Skeletal muscle tissue (tissue), 4 donors: Measurements from ENCODE around the gene METTL23. TPM values are rescaled to one million over a fixed set of nuclear protein-coding genes. Genes with fewer than 3 reads are reported as not detected.
A peak's percentile ranks its signal among the peaks of the same experiment; 100 is the strongest.

Source experiments
- H3K27ac ChIP-seq: one replicate; pipeline ENCODE4 v1.7.0; 2013; ENCODE audit warnings: mild to moderate bottlenecking, low read depth, low read length, inconsistent platforms
- H3K27me3 ChIP-seq, 3 donors: one replicate each; pipeline ENCODE4 v1.7.0; 2013; ENCODE audit warnings: low read length in 3 of 3; ENCODE audit not compliant: control insufficient read depth in 3 of 3, insufficient read depth in 3 of 3
- H3K36me3 ChIP-seq, 3 donors: one replicate each; pipeline ENCODE4 v1.7.0; 2013; ENCODE audit warnings: low read length in 3 of 3; ENCODE audit not compliant: control insufficient read depth in 3 of 3, insufficient read depth in 3 of 3
- H3K4me1 ChIP-seq, 3 donors: one replicate each; pipeline ENCODE4 v1.7.0; 2013; ENCODE audit warnings: low read length in 3 of 3, mild to moderate bottlenecking in 3 of 3; ENCODE audit not compliant: control insufficient read depth in 3 of 3, insufficient read depth in 3 of 3
- H3K4me3 ChIP-seq, 3 donors: one replicate each; pipeline ENCODE4 v1.7.0; 2013; ENCODE audit warnings: low read length in 3 of 3
- H3K9ac ChIP-seq, 3 donors: one replicate each; pipeline ENCODE4 v1.7.0; 2013; ENCODE audit warnings: low read length in 3 of 3, mild to moderate bottlenecking in 3 of 3, moderate library complexity in 2 of 3, low read depth in 1 of 3
- H3K9me3 ChIP-seq, 3 donors: one replicate each; pipeline ENCODE4 v1.7.0; 2013; ENCODE audit warnings: low read length in 3 of 3; ENCODE audit not compliant: control insufficient read depth in 3 of 3
- total RNA-seq: library from RNA; depleted of rRNA; stranded (reverse); fragments of >200 nt; gene quantifications from one replicate; pipeline ENCODE4 v1.2.3, GENCODE V29; 2014
- donor health status: Osteomylitis.

The METTL23 gene
- total RNA-seq, 1 donor from 2014 or later: 19.3 TPM

DNA sequence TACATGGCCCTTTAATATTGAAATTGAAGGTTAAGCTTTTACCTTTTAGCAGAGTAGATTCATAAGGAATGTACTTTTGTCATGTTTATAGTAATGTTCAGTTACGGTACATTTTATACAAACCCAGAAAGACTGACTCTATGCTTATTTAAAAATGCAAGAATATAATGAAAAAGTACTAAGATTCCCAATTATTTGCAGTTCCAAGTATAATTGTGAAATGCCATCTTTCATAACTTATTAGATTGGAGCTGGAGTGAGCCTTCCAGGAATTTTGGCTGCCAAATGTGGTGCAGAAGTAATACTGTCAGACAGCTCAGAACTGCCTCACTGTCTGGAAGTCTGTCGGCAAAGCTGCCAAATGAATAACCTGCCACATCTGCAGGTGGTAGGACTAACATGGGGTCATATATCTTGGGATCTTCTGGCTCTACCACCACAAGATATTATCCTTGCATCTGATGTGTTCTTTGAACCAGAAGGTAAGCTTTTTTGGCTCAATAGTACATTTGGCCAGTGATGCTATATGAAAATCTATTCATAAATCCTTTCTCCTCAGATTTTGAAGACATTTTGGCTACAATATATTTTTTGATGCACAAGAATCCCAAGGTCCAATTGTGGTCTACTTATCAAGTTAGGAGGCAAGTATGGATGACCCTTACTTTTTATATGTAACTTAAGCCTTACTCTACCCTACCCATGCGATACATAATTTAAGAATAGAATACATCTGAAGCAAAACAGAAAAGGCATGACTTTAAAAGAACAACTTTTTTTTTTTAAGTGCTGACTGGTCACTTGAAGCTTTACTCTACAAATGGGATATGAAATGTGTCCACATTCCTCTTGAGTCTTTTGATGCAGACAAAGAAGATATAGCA lies 6.3 kb downstream of the METTL23 start:
- H3K4me3 ChIP-seq: no peak overlapping the region
- H3K9me3 ChIP-seq: no peaks in the 10 kb centered on the region
- H3K9ac ChIP-seq: no peak overlapping the region
- no peaks in the 10 kb centered on the region for H3K27me3 ChIP-seq
- peaks cover 22 to 47% (median 42%) of the 10 kb centered on the region in 3 donors for H3K4me1 ChIP-seq
- H3K36me3 ChIP-seq: peaks cover 29 to 47% (median 41%) of the 10 kb centered on the region in 3 donors
- no peak overlapping the region for H3K27ac ChIP-seq

DNA sequence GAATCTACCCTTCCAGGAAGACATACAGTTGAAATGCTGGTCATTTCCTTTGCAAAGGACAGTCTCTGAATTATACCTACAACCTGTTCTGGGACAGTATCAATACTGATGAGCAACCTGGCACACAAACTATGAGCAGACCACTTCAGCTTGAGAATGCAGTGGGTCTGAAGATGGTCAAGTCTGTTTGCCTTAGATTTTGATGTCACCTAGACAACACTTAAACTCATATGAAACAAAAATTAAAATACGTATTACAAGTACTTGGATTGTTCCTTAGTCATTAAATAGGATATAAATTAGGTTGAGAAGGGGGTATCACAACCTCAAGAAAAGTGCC lies 6.9 kb downstream of the METTL23 start:
- Histone ChIP-seq H3K9ac (no peak overlapping the region), H3K27ac (no peak overlapping the region), H3K4me1 (peaks cover 19 to 43% (median 41%) of the 10 kb centered on the region in 3 donors), H3K27me3 (no peaks in the 10 kb centered on the region), H3K9me3 (no peaks in the 10 kb centered on the region), H3K36me3 (peaks cover 29 to 47% (median 41%) of the 10 kb centered on the region in 3 donors), H3K4me3 (no peak overlapping the region)

DNA sequence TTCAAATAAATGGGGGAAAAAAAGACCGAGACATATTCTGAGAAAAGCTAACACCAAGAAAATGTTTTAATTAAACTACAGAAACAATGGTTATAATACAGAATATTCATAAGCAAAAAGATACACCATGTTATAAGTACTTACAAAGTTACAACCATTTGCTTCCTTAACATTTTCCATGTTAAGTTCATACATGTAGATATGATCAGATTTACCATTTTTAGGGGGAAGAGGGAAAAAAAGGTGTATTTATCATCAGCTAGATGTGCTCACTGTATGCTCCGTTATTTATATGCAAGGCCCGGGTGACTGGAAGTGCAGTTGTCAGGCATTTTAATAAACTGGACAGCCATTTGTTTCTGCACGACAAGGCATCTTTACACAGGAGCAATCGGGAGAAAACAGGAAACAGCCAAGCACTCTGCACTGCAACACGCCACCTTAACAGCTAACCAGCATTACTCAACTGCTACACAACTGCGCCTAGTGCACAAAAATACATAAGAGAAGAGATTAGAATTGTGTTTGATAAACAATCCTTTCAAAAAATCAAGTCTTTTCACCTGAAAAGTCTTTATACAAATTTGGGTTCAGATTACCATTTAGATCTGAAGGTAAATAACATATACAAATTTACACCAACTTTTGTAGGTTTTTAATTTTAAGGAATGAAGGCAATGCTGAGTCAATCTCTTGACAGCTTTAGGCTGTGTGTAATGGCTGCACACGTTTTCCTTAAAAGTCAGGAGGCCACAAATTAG lies 7.6 kb downstream of the METTL23 start:
- Histone ChIP-seq H3K27ac (peak overlapping the region; percentile 99), H3K9ac (peak overlapping the region; percentile 22 to 99 (median 60)), H3K4me1 (peaks cover 23 to 45% (median 42%) of the 10 kb centered on the region in 3 donors), H3K9me3 (no peaks in the 10 kb centered on the region), H3K27me3 (no peaks in the 10 kb centered on the region), H3K4me3 (peak overlapping the region in 2 of 3 donors; percentile 84 to 100), H3K36me3 (peaks cover 29 to 45% (median 41%) of the 10 kb centered on the region in 3 donors)

DNA sequence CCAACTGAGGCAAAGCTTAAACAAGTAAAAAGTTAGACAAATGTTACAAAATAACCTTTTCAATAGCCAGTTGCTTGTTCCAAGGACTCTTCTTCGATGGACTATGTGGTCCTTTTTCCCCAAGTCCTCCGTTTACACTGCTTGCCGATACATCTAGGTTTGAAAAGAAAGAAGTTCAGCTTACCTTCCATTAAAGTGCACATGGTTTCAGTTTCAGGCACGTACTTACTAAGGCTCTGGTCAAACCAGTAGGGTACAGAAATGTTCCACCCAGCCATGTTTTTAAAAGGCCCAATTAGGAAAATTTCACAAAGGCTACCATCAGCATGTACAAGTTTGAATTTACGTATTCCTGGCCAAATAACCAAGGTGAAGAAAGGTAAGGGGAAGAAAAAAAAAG lies 8.4 kb downstream of the METTL23 start:
- Histone ChIP-seq H3K9ac (peak overlapping the region; percentile 48 to 99 (median 60)), H3K36me3 (peaks cover 29 to 42% (median 41%) of the 10 kb centered on the region in 3 donors), H3K27ac (peak overlapping the region; percentile 99), H3K9me3 (no peaks in the 10 kb centered on the region), H3K4me3 (peak overlapping the region; percentile 30 to 100 (median 84)), H3K27me3 (no peaks in the 10 kb centered on the region), H3K4me1 (peaks cover 23 to 45% (median 38%) of the 10 kb centered on the region in 3 donors)

DNA sequence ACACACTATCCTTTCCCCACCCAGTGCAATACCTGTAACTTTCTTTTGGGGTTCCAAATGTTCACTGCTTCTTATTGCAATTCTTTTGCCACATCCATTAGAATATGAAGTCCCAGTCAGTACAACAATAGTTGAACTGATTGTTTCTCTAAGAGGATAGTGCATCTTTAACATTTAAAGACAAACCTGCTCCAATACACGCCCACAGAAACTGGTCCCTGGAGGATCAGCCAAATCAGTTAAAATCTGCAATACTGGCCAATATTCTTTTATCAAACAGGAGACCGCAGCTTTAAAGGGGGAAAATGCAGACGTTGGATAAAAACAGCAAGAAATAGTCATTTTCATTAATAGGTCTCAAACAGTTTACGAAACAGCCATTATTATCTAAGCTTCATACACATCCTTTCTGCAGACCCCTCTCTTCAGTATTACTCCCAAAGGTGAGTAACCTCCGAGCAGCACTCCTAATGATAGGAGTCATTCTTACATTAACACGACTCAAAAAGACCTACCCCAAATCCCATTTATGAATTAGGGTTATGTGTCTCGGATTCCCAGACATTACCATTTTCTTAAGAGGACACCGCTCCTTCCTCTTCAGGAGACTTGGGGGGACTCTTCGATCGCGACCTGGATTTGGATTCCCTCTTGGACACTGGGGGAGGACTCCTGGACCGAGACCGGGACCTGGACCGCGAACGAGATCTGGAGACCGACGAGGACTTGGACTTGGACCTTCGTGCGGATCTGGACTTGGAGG lies 9.1 kb downstream of the METTL23 start:
- no peaks in the 10 kb centered on the region for H3K27me3 ChIP-seq
- peak overlapping the region; percentile 77 to 99 (median 99) for H3K9ac ChIP-seq
- H3K4me3 ChIP-seq: peak overlapping the region; percentile 84 to 100 (median 98)
- H3K36me3 ChIP-seq: peaks cover 29 to 42% (median 41%) of the 10 kb centered on the region in 3 donors
- peaks cover 23 to 52% (median 36%) of the 10 kb centered on the region in 3 donors for H3K4me1 ChIP-seq
- peak overlapping the region; percentile 99 for H3K27ac ChIP-seq
- no peaks in the 10 kb centered on the region for H3K9me3 ChIP-seq

DNA sequence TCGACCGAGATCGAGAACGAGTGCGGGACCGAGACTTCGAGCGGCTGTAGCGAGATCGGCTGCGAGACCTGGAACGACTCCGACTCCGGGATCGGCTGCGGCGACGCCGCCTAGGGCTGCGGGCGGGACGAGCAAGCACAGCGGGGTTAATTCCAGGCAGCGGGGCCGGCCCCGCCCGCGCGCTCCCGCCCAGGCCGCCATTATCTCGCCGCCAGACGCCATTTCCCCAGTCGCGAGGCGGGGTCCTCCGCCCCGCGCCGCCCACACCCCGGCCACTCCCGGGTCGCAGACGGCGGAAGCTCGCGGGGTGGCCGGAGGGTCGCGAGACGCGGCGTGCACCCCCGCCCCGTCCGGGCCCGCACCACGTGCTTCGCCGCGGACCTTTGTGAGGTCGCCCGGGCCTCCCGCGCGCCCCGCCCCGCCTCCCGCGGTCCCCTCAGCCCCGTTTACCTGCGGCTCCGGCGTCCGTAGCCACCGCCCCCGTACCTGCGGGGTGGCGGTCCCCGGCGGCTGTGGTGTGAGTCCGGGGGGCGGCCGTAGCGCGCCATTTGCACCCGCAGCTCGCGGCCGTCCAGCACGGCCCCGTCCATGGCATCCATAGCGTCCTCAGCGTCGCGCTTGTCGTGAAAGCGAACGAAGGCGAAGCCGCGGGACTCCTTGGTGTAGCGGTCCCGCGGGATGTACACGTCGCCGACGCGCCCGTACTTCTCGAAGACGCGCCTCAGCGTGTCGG lies 9.9 kb downstream of the METTL23 start:
- Histone ChIP-seq H3K27ac (peak overlapping the region; percentile 99), H3K27me3 (no peaks in the 10 kb centered on the region), H3K4me3 (peak overlapping the region; percentile 84 to 100 (median 98)), H3K4me1 (peaks cover 26 to 55% (median 41%) of the 10 kb centered on the region in 3 donors), H3K36me3 (peaks cover 26 to 36% (median 36%) of the 10 kb centered on the region in 3 donors), H3K9me3 (no peaks in the 10 kb centered on the region), H3K9ac (peak overlapping the region; percentile 99)

DNA sequence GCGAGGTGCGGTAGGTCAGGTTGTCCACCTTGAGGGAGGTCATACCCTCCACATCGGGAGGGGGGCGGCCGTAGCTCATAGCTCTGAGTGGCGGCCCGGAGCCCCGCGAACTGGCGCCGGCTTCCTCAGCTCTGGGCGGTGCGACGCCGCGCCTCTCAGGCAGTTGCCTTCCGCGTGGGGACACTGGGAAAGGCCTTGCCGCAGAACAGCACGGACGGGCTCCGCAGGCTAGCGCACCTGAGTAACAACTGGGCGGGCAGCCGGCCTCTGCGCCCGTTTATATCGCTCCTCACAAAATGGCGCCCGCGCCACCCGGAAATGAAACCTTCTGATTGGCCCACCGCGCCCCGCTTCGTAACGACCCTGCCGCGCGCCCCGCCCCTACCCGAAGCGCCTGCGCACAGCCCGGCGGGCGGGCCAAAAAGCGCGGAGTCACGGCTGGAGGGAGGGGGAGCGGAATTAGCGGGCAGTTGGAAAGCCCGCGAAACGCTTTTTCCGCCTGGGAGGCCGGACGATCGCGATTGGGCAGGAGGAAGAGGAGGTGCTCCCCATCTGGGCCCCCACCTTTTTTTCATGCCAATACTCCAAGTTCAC lies 10.5 kb downstream of the METTL23 start, which contains the start of gene SRSF2:
SRSF2 (minus strand) TSS at position 250 of the 594 bp plus-strand sequence; CDS start at position 79, 171 bp downstream.
- Histone ChIP-seq H3K36me3 (peaks cover 26 to 36% (median 34%) of the 10 kb centered on the region in 3 donors), H3K27ac (peak within 1 kb of the TSS; percentile 99), H3K9ac (peak within 1 kb of the TSS; percentile 99), H3K4me1 (peaks cover 30 to 58% (median 46%) of the 10 kb centered on the region in 3 donors), H3K9me3 (no peaks in the 10 kb centered on the region), H3K27me3 (no peaks in the 10 kb centered on the region), H3K4me3 (peak within 1 kb of the TSS; percentile 98 to 100 (median 98))

DNA sequence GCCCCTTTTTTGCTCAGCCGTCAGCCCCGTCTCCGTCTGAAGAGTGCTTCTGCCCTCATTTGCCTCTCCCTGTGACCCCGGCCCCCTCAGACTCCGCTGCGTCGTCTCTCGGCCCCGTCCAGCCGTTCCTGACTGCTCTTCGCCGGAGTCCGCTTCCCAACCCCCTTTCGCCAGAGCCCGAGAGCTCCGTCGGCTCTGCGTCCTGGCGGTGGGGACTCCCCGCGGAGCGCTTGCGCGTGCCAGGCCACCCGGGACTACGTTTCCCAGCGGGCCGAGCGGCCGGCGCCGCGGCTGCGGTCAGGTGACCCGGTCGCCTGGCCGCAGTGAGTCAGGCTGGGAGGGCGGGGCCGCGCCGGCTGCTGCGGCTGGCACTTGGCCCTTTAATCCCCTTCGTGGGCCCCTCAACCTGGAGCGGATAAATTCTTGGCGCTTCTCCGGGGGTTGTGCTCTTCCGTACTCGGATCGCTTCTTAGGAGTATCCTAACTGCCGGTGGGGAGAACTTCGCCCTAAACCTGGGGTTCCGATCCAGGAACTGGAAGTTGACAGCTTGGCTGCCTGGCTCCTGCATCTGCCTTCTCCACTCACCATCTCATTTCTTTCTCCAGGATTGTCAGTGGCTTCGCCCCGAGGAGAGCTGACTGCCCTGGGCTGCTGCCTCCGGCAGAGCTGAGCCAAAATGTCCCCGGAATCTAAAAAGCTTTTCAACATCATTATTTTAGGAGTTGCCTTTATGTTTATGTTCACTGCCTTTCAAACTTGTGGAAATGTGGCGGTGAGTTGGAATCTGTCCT lies 11.2 kb downstream of the METTL23 start, which contains the start of gene MFSD11:
MFSD11 (plus strand) TSS at position 444 of the 792 bp plus-strand sequence; CDS start at position 678, 234 bp downstream.
- Histone ChIP-seq H3K4me1 (peaks cover 34 to 55% (median 48%) of the 10 kb centered on the region in 3 donors), H3K36me3 (peaks cover 26 to 32% (median 32%) of the 10 kb centered on the region in 3 donors), H3K9me3 (no peaks in the 10 kb centered on the region), H3K27ac (peak within 1 kb of the TSS; percentile 99), H3K4me3 (peak within 1 kb of the TSS; percentile 98 to 100 (median 98)), H3K27me3 (no peaks in the 10 kb centered on the region), H3K9ac (peak within 1 kb of the TSS; percentile 99)
